Tibial artery (tissue), 4 donors: ENCODE results near the gene SLC25A14.

Experiments used
- DNase-seq, 2 donors: peaks; one replicate each; pipeline ENCODE4 v3.0.0-alpha.2; 2019
- H3K27ac ChIP-seq, 2 donors: fragments of 200-600 bp; sonication (generic) in 1 of 2; 1 replicate in 1 of 2; 2 replicates in 1 of 2; pipeline ENCODE4 v1.5.1; 2018 to 2019; ENCODE audit warnings: mild to moderate bottlenecking in 1 of 2
- H3K27me3 ChIP-seq, 2 donors: fragments of 200-600 bp; sonication (generic) in 1 of 2; one replicate each; pipeline versions ENCODE4 v1.5.1 to v1.6.0; 2016 to 2019
- H3K36me3 ChIP-seq, 3 donors: fragments of 200-600 bp; sonication (generic) in 2 of 3; one replicate each; pipeline ENCODE4 v1.5.1; 2016 to 2019; ENCODE audit warnings: mild to moderate bottlenecking in 2 of 3
- H3K4me1 ChIP-seq, 4 donors: fragments of 200-600 bp; sonication (generic) in 2 of 4; 1 replicate in 3 of 4; 2 replicates in 1 of 4; pipeline ENCODE4 v1.5.1; 2016 to 2019
- H3K4me3 ChIP-seq, 2 donors: fragments of 200-600 bp; sonication (generic) in 1 of 2; 1 replicate in 1 of 2; 2 replicates in 1 of 2; pipeline ENCODE4 v1.5.1; 2018 to 2019; ENCODE audit warnings: mild to moderate bottlenecking in 2 of 2
- H3K9me3 ChIP-seq, 3 donors: fragments of 200-600 bp; sonication (generic) in 1 of 3; one replicate each; pipeline ENCODE4 v1.5.1; 2016 to 2019
- intact Hi-C: fragments of 100-400 bp; cut with DNase I; formaldehyde crosslinking; loops from one replicate; pipeline ENCODE4 v1.15.0; 2023; ENCODE audit warnings: low total_unique reads
- TF ChIP-seq, protein P1 (sequence below), 2 experiments: fragments of 200-600 bp in 1 of 2; fragments of 450-650 bp in 1 of 2; IDR thresholded peaks; one replicate each; pipeline ENCODE4 v1.5.1; 2017 to 2019; ENCODE audit warnings: antibody characterized with exemption in 2 of 2, mild to moderate bottlenecking in 1 of 2, moderate library complexity in 1 of 2

SLC25A14 gene

GRCh38 chrX:130419263-130419662 lies 79.5 kb downstream of the SLC25A14 start:
- Histone ChIP-seq H3K36me3 (no peaks in the 10 kb centered on the region), H3K27ac (no peak overlapping the region), H3K27me3 (no peaks in the 10 kb centered on the region), H3K9me3 (no peaks in the 10 kb centered on the region), H3K4me1 (no peaks in the 10 kb centered on the region), H3K4me3 (no peak overlapping the region)
- TF ChIP-seq, protein P1, sequence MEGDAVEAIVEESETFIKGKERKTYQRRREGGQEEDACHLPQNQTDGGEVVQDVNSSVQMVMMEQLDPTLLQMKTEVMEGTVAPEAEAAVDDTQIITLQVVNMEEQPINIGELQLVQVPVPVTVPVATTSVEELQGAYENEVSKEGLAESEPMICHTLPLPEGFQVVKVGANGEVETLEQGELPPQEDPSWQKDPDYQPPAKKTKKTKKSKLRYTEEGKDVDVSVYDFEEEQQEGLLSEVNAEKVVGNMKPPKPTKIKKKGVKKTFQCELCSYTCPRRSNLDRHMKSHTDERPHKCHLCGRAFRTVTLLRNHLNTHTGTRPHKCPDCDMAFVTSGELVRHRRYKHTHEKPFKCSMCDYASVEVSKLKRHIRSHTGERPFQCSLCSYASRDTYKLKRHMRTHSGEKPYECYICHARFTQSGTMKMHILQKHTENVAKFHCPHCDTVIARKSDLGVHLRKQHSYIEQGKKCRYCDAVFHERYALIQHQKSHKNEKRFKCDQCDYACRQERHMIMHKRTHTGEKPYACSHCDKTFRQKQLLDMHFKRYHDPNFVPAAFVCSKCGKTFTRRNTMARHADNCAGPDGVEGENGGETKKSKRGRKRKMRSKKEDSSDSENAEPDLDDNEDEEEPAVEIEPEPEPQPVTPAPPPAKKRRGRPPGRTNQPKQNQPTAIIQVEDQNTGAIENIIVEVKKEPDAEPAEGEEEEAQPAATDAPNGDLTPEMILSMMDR (IDR thresholded peaks at IDR 0.05) = no peak
- intact Hi-C loops = no loop called here
- no peak for DNase-seq
